Measurements from ENCODE around the gene CRABP2. TPM values are rescaled to one million over a fixed set of nuclear protein-coding genes. Genes with fewer than 3 reads are reported as not detected.

The CRABP2 gene
- total and polyA plus RNA-seq, 2 of the 13 experiments (the other 11 are each of a cell fraction or from before 2014, with no cell fraction given) = 0.40 to 0.60 TPM

DNA sequence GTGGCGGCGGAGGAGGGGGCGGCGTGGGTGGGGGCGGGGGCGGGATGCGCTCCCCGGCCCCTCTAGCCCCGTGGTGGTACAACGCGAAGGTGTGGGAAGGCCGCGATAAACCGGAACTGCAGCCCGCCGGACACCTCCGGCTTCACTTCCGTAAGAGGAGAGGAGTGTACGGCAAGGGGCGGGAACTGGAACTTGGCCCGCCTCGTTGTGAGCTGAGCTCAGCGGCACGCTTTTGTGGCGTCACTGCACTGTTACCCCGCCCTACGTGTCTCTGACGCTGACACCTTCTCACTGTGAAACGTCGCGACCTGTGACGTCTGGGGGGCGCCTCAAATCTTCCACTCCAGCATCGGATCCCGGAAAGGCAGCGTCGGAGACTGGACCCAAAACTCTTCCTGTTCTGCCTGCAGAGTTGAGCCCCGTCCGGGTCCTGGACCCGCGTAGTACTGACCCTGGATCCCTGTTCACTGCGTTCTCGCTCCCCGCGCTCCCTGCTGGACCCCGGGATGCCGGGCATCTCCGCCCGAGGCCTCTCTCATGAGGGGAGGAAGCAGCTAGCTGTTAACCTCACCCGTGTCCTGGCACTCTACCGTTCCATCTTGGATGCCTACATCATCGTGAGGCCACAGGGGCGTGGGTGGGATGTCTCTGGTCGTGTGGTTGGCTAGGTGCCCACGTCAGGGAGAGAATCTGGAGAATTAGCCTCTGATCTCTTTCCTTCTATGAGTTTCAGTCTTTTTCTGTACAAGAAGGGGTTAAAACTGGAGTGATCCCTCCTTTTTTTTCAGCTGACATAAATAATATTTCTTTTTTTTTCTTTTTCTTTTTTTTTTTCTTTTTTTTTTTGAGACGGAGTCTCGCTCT, 23.4 kb upstream of the CRABP2 start, which contains the start of gene ISG20L2 (continued):
- TF ChIP-seq HNF4G (IDR thresholded peaks at IDR 0.05; ENCODE audit: borderline replicate concordance, low read depth, low read length) = peak; percentile 30; the same call in 1 of the 2 replicates
- TF ChIP-seq HNF4G (CRISPR knock-in tag; IDR thresholded peaks at IDR 0.05; ENCODE audit: borderline replicate concordance, low read depth) = no peak
- TF ChIP-seq ZSCAN21 (CRISPR knock-in tag; IDR thresholded peaks at IDR 0.05; ENCODE audit: borderline replicate concordance) = peak; percentile 52; the same call in 1 of the 2 replicates
- no peak for TF ChIP-seq ZXDC (CRISPR knock-in tag; IDR thresholded peaks at IDR 0.05)
- TF ChIP-seq ZNF678 (CRISPR knock-in tag; IDR thresholded peaks at IDR 0.05) = no peak
- no peak for TF ChIP-seq ATM (IDR thresholded peaks at IDR 0.05; ENCODE audit: borderline replicate concordance)
- TF ChIP-seq TFDP2 (CRISPR knock-in tag; IDR thresholded peaks at IDR 0.05) = peak; percentile 46
- no peak for TF ChIP-seq HOXA7 (CRISPR knock-in tag; IDR thresholded peaks at IDR 0.05)
- TF ChIP-seq MAFK (conservative IDR thresholded peaks at IDR 0.05 in 1 of 2, IDR thresholded peaks at IDR 0.05 in 1 of 2; ENCODE audit: low read length in 2 of 2) = no peak
- TF ChIP-seq ZNF660 (CRISPR knock-in tag; IDR thresholded peaks at IDR 0.05; ENCODE audit: borderline replicate concordance, low read depth) = no peak
- TF ChIP-seq ZNF766 (CRISPR knock-in tag; IDR thresholded peaks at IDR 0.05; ENCODE audit: borderline replicate concordance) = no peak
- TF ChIP-seq LBX2 (CRISPR knock-in tag; IDR thresholded peaks at IDR 0.05; ENCODE audit: borderline replicate concordance) = no peak
- peak; percentile 73 for TF ChIP-seq ELF3 (CRISPR knock-in tag; IDR thresholded peaks at IDR 0.05)
- TF ChIP-seq ZNF670 (CRISPR knock-in tag; IDR thresholded peaks at IDR 0.05; ENCODE audit: borderline replicate concordance) = no peak
- no peak for TF ChIP-seq ZNF672 (CRISPR knock-in tag; IDR thresholded peaks at IDR 0.05)
- TF ChIP-seq, protein P1, sequence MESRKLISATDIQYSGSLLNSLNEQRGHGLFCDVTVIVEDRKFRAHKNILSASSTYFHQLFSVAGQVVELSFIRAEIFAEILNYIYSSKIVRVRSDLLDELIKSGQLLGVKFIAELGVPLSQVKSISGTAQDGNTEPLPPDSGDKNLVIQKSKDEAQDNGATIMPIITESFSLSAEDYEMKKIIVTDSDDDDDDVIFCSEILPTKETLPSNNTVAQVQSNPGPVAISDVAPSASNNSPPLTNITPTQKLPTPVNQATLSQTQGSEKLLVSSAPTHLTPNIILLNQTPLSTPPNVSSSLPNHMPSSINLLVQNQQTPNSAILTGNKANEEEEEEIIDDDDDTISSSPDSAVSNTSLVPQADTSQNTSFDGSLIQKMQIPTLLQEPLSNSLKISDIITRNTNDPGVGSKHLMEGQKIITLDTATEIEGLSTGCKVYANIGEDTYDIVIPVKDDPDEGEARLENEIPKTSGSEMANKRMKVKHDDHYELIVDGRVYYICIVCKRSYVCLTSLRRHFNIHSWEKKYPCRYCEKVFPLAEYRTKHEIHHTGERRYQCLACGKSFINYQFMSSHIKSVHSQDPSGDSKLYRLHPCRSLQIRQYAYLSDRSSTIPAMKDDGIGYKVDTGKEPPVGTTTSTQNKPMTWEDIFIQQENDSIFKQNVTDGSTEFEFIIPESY (CRISPR knock-in tag; IDR thresholded peaks at IDR 0.05) = no peak
- TF ChIP-seq GZF1 (CRISPR knock-in tag; IDR thresholded peaks at IDR 0.05) = no peak
- TF ChIP-seq ZNF781 (CRISPR knock-in tag; IDR thresholded peaks at IDR 0.05; ENCODE audit: borderline replicate concordance, not compliant biosample characterization) = no peak
- peak; percentile 26; the same call in 1 of the 2 replicates for TF ChIP-seq TARDBP (CRISPR knock-in tag; IDR thresholded peaks at IDR 0.05)
- TF ChIP-seq TSC22D2 (CRISPR knock-in tag; IDR thresholded peaks at IDR 0.05; ENCODE audit: borderline replicate concordance) = no peak
- peak; percentile 57; the same call in 1 of the 2 replicates for TF ChIP-seq ZNF768 (CRISPR knock-in tag; IDR thresholded peaks at IDR 0.05)
- TF ChIP-seq KDM5A (IDR thresholded peaks at IDR 0.05; ENCODE audit: borderline replicate concordance, low read length) = no peak
